Kidney tubule cell (primary cell): Measurements from ENCODE around the gene SLCO3A1.
"Not testable (repeated sequence)": the region's sequence is repeated elsewhere in the genome, so short reads cannot be mapped to it uniquely, and the experiment has no call there.

ENCODE experiments used
- DNase-seq: peaks from one replicate; pipeline ENCODE4 v3.0.0-alpha.2; 2018; ENCODE audit warnings: low spot score

SLCO3A1 gene

DNA sequence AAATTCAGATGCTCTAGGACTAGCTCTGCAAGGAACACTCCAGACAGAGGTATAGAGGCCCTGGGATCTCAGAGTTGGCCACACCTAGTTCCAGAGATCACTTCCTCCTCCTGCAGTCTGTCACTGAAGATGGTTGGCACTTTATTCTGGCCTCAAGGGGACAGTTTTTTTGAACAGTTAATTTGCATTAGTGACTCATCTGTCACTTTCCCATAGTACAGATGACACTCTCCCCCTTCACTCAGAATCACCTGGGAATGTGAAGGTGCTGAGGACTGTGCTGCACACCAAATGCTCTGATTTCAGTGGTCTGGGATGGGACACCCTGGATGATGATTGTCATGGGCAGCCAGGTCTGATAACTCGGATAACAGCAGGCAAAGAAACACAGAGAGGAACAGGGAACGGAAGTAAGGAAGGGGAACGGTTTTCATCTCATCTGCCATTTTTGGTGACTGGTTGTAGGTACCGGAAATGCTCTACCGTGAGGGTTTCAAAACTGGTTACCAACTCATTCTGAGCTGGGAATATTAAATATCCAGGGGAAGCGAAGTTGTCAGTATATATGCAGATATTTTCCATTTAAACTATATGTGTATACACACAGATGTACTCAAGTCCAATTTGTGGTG, 307.6 kb downstream of the SLCO3A1 start:
- peak; percentile 29 for DNase-seq

DNA sequence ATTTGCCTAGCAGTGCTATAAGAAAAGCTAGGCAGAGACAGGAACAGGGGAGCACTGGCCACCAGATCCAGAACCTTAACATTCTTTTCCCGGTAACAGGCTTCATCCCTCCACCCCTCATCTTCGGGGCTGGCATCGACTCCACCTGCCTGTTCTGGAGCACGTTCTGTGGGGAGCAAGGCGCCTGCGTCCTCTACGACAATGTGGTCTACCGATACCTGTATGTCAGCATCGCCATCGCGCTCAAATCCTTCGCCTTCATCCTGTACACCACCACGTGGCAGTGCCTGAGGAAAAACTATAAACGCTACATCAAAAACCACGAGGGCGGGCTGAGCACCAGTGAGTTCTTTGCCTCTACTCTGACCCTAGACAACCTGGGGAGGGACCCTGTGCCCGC, 309.1 kb downstream of the SLCO3A1 start:
- no peak for DNase-seq

DNA sequence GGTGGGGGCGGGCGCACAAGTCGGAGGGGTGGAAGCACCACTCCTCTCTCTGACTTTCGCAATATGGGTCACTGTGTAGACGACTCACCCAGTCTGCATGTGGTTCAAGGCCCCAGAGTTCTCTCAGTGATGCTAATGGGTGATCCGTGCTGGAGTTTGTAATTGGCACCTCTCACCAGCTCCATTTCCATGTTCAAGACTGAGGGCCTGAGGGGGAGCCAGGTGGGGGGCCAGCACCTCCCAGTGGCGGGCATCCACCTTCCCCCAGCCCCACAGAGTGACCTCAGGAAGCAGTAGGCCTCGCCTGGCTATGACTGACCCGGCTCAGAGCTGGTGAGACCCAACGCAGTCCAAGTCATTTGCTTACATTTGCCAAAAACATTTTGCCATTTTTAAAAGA, 310.1 kb downstream of the SLCO3A1 start:
- no peak for DNase-seq

DNA sequence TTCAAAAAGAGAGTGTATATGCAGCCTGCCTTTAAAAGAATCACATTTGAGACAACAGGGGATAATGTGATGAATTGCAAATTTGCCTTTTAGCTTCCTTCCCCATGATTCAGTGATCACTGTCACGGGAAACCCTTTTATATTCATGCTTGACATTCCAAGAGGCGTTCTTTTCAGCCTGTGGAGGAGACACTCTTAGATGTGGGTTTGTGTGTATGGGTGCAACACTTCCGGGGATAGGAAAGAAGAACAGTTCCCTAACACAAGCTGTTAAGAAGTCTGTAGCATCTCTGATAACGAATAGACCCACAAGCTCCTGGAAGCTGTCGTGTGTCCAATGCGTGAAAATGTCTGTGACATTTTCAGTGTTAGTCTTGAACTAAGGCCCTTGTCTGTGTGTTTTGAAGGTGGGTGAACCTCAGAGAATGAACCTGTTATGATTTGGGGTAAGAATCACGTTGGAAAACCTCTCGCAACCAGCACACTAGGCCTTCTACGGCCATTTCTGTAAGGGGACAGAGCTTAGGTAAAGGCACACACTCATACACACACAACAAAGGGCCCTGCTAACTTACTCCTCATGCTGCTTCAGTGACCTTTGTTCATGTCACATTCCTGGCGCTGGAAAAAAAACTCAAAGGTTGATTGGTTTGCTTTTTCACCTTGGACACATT, 311.0 kb downstream of the SLCO3A1 start:
- peak; percentile 76 for DNase-seq

DNA sequence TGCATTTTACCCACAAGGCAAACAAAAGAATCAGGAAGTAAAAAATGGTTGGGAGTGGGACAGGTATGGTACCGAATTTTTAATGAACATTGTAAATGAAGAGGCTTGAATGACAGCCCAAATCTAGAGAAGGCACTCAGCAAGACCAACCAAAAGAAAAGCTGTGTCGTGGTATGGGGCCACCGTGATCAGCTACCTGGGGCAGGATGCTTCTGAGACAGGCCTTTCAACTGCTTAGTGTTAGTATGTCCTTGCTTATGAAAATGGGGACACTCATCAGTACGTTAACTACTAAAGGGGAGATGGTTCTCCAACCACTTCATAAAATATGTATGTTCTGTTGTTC, 311.5 kb downstream of the SLCO3A1 start:
- no peak for DNase-seq

DNA sequence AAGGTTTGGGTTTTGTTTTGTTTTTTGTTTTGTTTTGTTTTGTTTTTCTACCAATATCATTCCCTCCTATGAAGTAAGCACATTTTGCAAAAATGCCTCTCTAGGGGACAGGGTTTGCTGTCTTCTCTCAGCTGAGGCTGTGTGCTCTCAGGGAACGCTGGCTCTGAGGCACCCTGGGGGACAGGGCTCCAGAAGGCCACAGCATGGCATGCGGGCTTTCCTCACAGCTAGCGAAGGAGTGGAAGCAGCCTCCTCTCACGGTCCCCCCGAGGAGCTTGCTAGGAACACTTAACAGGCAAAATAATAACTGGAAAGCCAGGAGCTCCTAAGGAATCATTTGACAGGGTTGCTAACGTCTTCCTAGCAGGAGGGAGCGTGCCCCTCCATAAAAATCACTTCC, 312.5 kb downstream of the SLCO3A1 start:
- no peak for DNase-seq

DNA sequence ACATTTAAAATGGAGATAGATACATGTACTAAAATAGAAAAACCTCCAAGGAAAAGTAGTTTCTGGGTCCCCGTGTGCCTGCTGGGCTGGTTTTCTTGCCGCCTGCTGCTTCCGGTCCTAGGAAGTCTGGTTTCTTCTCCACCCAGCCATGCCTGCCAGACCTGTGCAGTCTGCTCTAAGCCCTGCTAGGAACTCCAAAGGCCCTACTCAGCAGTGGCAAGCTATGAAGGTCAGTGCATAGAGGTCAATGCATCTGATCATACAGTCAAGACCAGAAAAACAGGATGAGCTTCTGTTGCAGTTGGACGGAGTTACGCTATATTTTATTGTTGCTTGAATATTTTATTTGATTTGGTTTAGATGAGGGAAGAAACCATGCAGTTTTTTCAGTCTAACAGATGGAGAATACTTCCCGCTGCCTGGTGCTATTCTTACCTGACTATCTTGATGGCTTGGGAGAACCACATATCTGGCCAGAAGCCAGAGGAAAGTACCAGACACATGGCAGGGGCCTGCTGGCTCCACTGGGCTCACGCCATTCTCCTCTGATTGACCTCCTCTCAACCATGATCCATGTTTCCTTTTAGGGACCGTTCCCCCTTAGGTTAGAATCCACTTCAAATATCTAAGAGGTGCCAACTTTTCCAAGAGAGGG, 313.4 kb downstream of the SLCO3A1 start:
- DNase-seq: no peak

DNA sequence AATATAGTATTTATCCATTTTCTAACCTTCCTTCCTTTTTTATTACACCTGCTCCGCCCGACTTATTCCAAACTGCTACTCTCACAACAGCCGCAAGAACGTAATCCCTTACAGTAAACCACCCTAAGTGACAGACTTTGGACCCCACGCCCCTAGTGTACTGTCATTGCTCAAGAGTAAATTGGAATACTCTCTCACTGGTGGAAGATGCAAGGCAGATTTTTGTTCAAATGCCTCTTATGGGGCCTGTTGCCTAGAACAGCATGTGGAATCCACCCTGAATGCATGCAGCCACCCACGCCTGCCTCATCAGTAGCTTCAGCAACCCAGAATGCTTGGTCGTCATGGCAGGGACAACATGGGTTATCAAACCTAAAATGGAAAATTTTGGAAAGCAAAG, 313.9 kb downstream of the SLCO3A1 start:
- no peak for DNase-seq

DNA sequence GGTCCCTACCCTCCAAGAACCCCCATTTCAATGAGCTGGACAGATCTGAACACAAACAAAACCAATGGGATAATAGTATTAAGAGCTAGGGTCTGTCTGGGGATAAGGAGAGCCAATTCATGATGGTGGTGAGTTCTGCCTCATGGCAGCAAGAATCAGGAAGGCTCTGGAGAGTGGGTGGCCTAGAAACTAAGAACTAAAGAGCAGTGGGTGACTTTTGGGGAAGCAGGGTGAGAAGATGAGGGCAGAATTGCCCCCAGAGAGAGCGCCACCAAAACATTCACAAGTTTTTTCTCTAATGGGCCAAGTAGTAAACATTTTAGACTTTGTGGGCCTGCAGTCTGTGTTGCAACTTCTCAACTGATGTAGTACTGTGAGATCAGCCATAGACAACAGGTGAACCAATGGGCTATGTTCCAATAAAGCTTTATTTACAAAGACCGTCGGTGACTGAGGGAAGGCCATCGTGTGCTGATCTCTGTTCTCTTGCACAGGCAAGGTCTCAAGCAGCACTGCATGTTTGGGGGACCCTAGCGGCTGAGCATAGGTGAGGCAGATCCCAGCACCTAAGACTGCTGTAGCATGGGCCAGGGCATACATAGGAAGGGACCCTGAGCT, 314.7 kb downstream of the SLCO3A1 start:
- DNase-seq: no peak

DNA sequence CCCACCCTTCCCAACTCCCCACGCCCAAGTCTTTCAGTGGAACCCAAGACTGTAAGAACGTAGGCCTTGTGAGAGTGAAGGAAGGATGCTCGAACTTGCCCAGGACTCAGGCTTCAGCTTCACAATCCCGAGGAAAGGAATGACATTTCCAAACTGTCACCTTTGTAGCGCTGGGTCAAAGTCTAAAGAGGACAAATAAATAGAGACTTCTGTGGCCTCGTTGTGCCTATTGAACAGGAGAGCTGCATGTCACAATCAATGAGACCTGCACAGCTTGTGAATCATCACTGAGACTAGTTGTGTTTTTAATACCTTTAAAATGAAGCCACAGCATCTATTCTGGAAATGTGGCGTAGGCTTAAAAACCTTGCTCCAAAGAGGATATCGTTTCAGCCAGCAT, 317.4 kb downstream of the SLCO3A1 start:
- no peak for DNase-seq

DNA sequence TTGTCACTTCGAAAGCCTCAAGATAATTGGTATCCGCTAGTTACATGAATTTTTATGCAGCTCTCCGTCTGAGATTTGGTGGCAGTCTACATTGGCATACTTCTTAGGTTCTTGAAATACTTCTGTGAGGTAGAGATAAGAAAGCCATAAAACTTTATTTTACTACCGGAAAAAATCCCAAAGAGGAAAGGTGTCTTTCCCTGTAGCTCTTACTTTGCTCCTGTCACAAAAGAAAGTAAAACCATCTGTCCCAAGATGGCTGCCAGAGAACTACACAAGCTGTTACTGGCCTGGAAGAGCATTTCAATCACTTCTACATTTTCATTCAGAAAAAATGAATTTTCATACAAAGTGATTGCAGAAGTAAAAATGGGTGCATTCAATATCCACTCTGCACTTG, 325.4 kb downstream of the SLCO3A1 start:
- no peak for DNase-seq

DNA sequence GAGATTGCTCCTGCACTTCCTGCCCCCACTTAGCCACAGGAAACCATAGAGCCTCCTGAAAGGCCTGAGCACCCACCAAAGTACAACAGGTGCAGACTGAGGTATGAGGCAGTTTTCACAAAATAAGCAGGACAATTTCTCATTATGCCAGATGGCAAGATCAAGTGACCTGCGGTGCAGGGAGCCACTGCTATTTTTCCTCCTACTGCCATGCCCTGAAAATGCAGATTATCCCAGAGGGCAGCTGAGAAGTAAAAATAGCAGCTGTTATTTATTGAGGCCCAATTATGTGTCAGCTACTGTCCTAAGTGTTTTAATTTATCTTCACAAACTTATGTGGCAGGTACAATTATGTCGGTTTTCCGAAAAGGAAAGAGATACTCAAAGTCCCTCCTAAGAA, 330.6 kb downstream of the SLCO3A1 start:
- no peak for DNase-seq

DNA sequence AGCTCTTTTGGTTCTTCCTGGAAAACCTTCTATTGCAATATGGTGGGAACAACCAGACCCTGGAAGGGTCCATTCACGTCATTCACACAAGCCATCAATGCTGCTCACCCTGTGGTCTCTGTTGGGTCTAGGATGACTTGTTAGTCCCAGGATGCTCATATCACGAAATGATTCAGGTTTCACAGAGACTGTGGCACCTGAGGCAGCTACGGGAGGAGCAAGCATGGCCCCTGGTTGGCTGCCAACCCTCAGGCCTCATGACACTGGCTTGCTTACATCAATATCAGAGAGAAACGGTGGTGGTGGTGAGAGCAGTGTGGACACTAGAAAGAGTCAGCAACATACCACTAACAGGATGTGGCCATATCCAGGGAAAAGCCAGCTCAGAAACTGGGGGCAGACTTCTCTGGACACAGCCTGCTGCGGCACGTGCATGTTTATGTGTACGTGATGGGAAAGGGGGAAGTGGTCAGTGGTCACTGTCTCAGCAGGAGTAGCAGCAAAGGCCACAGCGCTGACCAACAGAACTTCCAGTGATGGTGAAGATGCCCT, 331.2 kb downstream of the SLCO3A1 start:
- DNase-seq: no peak

DNA sequence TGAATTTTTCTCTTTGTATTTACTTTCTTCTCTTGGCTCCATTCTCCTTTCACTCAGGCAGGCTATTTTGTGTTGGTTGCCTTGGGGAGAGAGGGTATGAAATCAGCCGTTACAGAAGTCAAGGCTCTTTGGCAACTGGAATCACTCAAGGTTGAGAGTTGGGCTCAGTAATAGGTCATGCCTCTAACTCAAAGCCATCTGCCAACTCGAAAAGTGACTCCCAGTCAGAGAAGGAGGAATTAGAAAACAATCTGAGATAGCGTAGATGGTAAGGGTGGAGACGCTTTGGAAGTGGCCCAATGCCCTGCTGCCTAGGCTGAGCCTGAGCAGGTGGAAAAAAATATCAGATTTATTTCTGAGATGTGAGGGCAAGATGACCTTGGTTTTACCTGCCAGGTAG, 334.5 kb downstream of the SLCO3A1 start:
- no peak for DNase-seq

DNA sequence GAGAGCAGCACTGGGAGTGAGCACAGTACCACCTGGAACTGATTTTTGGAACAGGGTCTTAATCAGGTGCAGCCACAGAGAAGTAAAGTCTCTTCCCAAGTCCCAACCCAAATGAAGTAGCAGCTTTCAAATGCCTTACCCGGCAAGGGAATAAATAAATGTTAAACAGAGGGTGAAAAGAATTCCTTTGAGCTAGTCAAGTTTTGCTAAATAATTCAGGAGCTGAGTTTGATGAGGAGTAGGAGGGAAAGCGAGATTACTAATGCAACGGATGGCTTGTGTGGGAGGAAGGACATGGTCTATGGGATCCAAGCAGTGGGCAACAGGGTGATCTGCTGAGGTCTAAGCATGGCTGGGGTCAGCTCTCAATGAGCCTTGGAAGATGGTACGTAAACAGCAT, 335.7 kb downstream of the SLCO3A1 start:
- no peak for DNase-seq

DNA sequence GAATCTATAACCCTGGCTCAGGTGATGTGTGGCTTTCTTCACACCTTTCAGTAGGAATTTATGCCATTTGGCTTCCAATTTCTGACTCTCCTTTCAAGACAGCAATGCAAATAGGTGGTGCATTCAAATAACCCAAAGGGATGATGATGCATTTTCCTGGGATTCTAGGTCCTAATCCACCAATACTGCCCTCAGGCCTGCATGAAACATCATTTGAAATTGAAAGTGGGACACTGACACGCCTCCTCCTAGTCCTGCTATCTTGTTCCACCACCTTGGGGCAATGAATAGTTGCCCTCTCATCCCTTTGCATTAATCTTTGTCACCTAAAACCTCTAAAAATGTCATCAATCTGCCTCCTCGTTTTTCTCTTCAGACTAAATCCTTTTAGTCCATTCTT, 341.7 kb downstream of the SLCO3A1 start:
- DNase-seq: no peak

DNA sequence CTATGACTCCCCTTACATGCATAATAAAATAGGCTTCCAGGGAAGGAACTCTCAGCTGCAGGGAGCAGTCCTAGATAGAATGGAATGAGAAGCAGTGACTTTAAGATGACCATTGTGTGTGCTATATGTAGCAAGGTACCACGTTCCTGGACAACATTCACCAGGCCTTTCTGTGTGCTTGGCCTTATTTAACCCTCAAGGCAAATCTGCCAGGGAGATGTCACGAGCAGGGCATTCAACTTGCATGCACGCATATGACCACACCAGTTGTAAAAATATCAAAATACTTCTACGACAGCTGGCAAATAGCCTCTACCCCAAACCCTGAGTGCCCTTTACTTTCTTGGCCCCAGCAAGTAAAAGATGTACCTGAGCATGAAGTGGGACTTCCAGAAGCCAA, 342.8 kb downstream of the SLCO3A1 start:
- DNase-seq: no peak

DNA sequence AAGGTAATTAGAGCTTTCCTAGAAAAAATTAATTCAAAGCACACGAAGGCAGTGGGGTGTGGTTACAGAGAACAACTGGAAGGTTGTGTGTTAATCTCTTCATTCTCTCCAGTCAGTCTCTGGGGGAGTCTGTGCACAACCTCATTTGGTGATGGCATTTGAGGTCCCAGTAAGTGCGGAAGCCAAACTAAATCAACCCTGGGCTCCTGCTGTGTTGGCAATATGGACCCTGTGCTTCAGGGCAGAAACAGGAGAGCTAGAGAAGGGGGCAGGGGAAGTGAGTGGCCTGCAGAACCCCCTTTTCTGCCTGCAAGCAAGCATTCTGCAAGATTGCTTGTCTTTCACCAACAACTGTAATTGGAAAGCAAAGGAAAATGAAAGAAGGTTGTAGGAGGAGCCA, 344.2 kb downstream of the SLCO3A1 start:
- DNase-seq: no peak

DNA sequence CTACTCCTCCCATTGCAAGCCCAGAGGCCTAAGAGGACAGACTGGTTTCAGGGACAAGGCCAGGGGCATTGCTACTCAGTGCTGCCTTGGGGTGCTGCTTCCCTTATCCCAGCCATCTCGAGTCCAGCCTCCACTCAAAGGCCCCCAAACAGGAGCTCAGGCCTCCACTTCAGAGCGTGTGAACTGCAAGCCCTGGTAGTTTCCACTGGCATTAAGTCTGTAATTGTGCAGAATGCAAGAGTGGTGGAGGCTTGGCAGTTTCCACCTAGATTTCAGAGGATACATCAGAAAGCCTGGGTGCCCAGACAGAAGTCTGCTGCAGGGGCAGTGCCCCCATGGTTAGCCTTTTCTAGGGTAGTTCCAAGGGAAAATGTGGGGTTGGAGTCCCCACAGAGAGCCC, 347.4 kb downstream of the SLCO3A1 start:
- DNase-seq: no peak

DNA sequence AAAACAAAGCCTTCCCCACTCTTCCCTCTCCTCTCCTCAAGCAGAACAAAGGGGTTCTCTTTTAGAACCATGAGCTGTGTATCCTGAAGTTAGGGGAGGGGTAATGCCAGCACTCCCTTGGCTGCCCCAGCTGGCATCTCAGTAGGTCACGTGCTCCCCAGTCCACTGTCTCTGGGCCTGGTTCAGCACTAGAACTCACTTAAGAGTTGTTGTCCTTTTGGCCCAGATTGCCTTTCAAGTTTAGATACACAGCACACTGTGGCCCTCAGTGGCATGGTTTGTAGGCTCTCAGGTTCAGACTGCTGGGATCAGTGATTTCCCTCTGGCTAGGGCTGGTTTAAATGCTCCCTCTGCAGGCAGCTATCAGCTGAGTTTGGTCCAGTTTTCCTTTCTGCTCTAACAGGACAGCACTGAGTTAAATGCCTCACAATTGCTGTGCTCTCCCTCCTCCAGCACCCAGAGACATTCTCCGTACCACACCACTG, 351.8 kb downstream of the SLCO3A1 start:
- DNase-seq: no peak

DNA sequence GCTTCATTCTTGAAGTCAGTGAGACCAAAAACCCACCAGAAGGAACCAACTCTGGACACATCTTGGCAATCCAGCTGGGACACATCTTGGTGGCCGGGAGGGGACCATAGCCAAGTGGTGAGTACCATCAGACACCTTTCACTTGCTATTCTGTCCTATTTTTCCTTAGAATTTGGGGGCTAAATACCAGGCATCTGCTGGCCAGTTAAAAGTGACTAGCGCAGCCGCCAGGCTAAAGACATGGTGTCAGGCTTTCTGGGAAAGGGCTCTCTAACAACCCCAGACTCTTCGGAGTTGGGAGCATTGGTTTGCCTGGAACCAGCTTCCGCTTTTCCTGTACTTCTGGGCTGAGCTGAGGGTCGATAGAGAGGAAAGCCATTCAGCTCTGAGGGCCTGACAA, 354.1 kb downstream of the SLCO3A1 start:
- DNase-seq: not testable (repeated sequence)
